HG03432 (cell line): ENCODE data around the gene CLP1.
"Not testable (repeated sequence)": the region's sequence is repeated elsewhere in the genome, so short reads cannot be mapped to it uniquely, and the experiment has no call there.

Source experiments
- ATAC-seq: cut with Tn5 transposase; IDR thresholded peaks from one replicate; pipeline ENCODE4 v1.9.1; 2021; ENCODE audit warnings: mild to moderate bottlenecking, moderate library complexity; ENCODE audit not compliant: unreplicated experiment

The CLP1 gene

DNA sequence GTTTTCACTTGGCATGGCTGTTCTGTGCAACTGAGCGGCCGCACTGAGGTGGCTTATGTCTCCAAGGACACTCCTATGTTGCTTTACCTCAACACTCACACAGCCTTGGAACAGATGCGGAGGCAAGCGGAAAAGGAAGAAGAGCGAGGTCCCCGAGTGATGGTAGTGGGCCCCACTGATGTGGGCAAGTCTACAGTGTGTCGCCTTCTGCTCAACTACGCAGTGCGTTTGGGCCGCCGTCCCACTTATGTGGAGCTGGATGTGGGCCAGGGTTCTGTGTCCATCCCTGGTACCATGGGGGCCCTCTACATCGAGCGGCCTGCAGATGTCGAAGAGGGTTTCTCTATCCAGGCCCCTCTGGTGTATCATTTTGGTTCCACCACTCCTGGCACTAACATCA is 2.1 kb downstream of the CLP1 start:
- no peak for ATAC-seq

DNA sequence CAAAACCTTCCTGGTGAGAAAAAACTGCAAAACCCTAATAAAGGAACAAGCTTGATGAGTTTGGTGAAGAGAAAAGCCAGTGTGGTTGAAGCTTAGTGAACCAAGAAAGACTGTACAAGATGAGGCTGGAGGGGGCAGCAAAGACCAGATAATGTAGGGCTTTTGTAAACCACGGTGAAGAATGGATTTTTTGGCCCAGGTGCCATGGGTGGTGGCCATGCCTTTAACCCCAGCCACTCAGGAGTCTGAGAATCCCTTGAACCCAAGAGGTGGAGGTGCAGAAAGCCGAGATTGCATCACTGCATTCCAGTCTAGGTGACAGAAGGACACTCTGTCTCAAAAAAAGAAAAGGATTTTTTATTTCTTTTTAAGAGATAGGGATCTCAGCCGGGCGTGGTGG is 5.3 kb downstream of the CLP1 start:
- ATAC-seq = no peak

DNA sequence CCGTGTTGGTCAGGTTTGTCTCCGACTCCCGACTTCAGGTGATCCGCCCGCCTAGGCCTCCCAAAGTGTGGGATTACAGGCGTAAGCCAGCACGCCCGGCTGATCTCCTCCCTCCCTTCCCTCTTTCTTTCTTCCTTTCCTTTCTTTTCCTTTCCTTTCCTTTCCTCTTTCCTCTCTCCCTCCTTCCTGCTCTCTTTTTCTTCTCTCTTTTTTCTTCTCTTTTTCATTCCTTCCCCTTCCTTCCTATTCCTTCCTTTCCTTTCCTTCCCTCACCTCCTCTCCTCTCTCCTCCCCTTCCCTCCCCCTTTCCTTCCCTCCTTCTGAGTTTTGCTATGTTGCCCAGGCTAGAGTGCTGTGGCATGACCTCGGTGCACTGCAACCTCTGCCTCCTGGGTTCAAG is 6.4 kb downstream of the CLP1 start:
- no peak for ATAC-seq

DNA sequence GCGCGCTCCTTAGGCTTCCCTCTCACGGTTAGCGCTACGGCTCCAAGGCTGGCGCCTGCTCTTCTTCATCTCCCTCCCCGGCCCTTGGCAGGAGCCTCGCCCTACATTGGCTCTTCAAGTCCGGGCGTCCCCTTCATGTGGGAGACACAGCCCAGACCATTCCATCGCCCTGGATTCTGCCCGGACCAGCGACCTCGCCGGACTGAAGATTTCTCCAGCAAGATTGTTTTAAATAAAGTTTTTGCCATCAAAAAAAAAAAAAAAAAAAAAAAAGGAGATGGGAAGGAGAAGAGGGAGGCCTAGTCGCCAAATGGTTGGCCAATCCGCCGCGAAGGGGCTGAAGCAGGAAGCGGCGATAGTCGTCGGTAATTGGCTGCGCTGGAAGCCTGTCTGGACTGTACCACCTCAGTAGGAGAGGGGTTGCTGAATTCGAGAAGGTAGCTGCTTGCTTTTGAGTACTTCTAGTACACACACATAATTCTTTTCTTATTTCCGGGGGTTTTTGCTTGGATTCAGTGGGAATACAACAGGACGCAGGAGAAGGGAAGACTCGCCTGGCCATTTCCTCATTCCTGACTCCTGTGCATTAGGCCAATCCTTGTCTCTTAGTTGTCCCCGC is 9.7 kb downstream of the CLP1 start:
- peak; percentile 70 for ATAC-seq

DNA sequence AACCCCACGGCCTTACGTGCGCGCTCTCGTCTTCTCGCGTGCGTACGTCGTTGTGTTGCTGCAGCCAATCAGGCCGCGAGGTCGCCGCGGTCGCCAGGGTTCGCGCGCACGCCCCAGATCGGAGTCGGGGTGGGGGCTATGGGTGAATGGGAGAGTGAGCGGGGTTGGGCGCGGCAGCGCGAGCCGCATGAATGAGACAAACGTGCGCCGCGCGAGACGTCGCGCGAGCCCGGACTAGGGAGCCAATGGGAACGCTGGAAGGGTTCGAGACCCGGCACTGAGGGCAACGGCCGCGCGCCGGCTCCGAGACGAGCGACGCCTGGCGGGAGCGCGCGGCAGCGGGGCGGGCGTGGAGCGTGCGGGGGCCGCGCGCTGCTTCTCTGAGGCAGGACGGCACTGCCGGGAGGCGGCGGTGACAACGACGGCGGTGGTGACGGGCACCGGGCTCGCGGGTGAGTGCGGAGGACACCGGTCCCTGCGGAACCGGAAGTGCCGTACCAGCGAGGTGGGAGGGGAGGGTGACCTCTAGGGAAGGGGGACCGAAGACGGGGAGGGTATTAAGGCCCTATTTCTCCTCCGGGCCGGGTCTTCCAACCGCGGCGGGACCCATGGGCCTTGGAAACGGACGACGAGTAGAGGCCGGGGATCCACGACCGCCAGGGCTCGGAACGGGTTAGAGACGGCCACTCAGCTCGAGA is 10.3 kb downstream of the CLP1 start, which contains the start of gene ZDHHC5:
TSS of gene ZDHHC5 (plus strand) at position 379 of the 698 bp plus-strand sequence. CDS start 4,977 bp downstream, outside the sequence.
- ATAC-seq = peak; percentile 87

DNA sequence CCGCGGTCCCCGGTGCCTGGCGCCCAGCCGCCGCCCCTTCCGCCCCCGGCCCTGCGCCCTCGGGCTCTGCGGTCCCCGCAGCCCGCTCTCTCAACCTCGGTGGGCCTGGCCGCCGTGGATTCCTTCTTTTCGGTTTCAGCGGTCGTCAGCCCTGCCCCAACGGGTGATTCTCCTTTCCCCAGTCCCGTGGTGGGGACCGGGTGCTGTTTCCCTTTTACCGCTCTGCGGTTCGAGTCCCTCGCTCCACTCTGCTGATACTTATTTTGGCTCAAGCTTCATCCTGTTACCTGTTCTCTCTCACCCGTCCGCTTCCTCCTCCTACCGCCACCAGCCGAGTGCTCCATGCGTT is 10.8 kb downstream of the CLP1 start:
- peak; percentile 10 for ATAC-seq

DNA sequence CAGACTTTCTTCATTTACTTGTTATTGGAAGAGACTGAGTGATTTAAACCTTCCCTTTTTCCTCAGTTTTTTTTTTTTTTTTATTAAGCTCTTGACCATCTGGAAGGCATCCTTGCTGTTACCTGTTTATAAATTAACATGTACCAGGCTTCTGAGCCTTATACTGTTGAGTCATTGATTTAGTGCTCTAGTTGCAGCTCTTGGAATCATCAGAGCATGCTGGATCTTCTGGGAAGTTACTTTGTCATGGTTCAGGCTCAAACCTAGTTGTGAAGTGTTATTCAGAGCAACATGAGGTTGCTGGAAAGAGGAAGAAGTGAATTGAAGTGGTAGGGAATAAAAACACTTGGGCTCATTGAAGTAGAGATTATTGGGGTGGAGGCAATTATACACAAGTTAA is 16.7 kb downstream of the CLP1 start:
- no peak for ATAC-seq

DNA sequence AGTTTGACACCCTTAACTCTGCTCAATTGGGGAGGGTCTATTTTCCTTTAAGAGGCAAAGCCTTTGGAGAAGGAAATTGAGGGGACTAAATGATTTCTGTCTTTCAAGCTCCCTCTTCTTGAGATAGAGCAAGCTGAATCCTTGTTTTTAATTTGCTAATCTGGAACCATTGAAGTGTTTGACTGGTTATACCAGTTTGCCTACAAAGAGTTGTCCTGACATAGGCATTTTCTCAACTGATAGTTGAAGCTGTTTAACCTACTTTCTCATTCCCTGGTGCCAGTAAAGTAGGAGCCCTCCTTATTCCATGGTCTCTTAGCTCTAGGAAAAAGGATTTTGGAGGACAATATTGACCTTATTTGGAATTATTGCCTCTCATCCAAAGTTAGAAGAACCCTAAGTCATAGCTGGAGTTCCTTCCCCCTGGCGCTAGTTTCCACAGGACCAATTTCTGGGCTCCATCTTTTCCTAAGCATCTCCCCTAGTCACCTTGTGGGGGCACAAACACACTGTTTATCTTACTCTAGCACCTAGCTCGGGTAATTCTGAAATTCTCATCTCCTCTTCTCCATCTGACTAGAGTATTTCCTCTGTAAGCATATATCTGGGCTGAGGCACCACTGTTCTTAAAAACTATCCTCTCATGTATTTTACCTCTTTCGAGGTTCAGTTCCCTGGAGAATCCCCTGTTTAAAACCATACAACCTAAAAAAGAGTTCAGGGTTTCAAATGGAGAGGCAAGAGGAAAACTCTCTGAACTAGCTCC is 17.8 kb downstream of the CLP1 start:
- no peak for ATAC-seq

DNA sequence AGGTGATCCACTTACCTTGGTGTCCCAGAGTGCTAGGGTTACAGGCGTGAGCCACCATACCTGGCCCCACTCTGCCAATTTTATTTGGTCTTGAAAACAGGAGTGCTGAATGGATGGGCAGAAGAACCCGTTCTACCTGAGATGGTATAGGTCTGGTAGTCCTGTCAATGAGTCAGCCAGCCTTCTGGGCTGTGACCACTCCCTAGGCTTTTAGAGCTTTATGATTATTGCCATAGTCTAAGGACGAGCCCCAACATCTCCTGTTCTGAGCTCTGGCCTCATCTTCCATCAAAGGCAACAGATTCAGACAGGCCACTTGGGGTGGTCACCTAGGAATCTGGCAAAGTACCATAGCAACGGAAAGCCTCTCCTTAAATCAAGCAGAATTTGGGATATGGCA is 21.8 kb downstream of the CLP1 start:
- ATAC-seq = no peak

DNA sequence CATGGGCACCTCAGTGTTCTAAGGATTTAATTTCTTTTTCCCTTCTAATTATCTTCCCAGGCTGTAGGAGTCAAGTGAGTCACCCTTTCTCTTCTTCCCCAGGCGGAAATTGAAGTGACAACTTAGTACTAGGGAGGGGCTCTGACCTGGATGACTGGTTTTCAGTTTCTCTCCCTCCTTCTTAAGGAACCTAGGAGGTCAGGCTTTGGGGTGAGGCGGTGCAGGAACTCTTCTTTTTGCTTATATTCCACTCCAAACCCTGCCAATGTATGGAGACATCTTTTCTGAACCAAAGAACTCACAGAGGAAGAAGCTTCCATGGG is 23.0 kb downstream of the CLP1 start:
- no peak for ATAC-seq

DNA sequence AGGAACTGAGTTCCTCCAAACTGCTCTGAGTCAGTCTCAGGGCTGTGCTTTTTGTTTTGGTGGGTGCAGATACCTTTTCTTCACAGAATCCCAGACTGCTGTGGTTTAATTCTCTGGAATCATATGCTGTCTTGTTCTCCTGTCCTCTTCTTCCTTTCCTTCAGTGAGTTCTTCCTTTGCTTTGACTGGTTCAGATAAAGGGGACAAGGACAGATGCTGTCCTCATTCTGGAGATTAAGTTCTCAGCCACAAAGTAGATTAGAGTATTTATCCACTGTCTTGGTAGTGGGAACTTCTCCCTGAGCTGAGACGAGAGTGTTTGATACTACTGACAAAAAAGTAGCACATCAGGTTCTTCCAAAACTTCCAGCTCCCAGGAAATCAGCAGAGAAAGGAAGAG is 23.6 kb downstream of the CLP1 start:
- no peak for ATAC-seq

DNA sequence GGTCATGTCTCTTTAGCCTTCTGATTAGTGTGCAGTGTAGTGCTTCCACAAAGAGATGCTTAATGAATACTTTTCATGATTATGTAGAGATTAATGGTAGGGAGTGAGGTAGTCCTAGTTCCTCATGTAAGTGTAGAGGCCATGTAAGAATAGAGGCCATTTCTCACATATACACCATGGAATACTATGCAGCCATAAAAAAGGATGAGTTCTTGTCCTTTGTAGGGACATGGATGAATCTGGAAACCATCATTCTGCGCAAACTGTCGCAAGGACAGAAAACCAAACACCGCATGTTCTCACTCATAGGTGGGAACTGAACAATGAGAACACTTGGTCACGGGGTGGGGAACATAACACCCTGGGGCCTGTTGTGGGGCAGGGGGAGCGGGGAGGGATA is 32.9 kb downstream of the CLP1 start:
- ATAC-seq = not testable (repeated sequence)

DNA sequence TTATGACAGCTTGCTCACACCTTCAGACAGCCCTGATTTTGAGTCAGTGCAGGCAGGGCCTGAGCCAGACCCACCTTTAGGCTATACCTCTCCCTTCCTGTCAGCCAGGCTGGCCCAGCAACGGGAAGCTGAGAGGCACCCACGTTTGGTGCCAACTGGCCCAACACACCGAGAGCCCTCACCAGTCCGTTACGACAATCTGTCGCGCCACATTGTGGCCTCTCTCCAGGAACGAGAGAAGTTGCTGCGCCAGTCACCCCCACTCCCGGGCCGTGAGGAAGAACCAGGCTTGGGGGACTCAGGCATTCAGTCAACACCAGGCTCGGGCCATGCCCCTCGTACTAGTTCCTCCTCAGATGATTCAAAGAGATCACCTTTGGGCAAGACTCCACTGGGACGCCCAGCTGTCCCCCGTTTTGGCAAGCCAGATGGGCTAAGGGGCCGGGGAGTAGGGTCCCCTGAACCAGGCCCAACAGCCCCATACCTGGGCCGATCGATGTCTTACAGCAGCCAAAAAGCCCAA is 41.3 kb downstream of the CLP1 start:
- no peak for ATAC-seq

DNA sequence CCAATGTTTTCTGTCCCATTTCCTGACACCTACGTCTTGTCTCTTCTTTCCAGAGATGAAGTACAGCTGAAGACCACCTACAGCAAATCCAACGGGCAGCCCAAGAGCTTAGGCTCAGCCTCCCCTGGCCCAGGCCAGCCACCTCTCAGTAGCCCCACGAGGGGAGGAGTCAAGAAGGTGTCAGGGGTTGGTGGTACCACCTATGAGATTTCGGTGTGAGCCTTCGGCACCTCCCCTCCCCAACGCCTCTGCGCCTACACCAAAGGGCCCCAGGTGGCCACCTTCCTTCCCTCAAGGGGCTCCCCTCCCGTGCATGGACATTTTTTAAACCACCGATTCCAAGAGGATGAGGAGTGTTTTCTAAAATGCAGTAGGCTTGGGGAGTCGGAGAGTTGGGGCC is 42.3 kb downstream of the CLP1 start:
- no peak for ATAC-seq

DNA sequence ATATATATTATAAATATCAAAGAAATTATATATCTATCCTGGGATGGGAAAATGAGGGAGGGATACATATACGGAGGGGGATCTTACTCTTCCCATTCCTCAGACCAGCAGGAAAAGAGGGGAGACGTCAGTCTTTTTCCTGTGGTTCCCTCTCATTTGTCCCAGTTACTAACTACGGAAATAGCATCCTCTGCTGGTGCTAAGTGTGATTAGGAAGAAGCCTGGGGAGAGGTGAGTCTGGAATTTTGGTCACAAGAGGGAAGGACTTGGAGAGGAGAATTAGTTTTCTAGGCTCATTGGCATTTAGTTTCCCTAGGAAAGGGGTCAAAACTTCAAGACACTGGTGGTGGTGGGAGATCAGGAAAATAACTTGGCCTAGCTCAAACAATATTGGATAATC is 42.9 kb downstream of the CLP1 start:
- no peak for ATAC-seq

DNA sequence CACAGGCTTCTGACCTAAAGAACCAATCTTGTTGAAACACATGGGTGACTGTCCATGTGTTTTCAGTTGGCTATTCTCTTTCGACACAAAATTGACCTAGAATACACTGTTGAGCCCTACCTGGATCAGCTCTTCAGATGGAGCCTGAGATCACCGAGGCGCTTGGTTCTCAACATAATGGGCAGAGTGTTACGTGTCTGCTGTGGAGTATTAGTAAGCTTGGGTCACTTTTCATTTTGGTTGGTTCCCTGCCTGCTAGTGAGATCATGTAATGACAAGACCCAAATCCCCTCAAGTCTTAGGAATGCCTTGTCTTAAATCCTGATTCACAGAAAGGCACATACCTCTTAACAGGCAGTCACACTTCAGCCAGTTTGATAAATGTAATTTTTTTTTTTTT is 45.8 kb downstream of the CLP1 start:
- no peak for ATAC-seq

DNA sequence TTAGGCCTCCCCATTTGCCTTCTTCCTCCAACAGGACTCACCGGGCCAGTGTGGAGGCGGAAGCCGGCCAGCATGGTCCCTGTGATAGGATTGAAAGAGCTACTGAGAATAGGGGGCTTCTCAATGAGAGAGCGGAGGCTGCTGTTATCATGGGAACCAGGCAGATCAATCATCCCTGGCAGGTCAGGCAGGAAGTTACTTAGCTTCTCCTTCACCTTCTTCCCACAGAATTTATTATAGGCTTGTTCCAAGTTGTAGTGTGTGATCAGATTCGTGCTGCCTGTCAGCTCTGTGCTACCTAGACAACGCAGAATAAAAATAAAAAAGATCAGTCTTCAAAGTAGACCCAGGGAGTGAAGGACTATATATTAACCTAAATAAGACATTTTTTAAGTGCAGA is 47.4 kb downstream of the CLP1 start:
- ATAC-seq = no peak

DNA sequence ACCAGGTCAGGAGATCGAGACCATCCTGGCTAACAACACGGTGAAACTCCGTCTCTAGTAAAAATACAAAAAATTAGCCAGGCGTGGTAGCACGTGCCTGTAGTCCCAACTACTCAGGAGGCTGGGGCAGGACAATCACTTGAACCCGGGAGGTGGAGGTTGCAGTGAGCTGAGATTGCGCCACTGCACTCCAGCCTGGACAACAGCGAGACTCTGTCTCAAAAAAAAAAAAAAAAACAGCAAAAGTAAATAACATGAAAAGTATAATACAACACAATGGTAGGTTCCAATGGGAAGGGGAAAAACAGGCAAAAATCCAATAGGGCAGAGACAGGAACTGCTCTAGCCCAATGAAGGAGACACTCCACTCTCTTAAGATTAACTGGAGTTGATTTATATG is 47.9 kb downstream of the CLP1 start:
- ATAC-seq = not testable (repeated sequence)

DNA sequence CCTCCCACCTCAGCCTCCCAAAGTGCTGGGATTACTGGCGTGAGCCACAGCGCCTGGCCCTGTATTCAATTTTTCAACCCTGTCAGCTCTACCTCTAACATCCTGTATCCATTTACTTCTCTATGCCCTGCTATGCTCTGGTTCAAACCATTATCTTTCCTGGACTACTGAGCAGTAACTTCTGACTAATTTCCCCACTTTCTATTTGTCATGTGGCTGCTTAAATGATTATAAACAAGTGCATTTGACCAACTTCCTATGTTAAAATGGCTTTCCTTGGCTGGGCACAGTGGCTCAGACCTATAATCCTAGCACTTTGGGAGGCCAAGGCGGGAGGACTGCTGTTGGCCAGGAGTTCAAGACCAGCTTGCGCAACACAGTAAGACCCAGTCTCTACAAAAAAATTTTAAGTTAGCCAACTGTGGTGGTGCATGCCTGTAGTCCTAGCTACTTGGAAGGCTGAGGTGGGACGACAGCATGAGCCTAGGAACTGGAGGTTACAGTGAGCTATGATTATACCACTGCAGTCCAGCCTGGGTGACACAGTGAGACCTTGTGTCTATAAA is 52.3 kb downstream of the CLP1 start:
- ATAC-seq = no peak
